ENCODE results near the gene SCARB2. TPM values are rescaled to one million over a fixed set of nuclear protein-coding genes. Genes with fewer than 3 reads are reported as not detected.

The SCARB2 gene
- total RNA-seq, 1 donor, result 200 TPM

- Histone ChIP-seq H3K27me3 (ENCODE audit: insufficient read depth, low read length) (no peaks in the 10 kb centered on the region), H3K4me1 (ENCODE audit: insufficient read depth, low read length) (peaks cover 37% of the 10 kb centered on the region), H3K36me3 (ENCODE audit: insufficient read depth, low read length) (no peaks in the 10 kb centered on the region), H4K20me1 (ENCODE audit: insufficient read depth, low read length) (peaks cover 7% of the 10 kb centered on the region), H3K4me3 (ENCODE audit: insufficient read depth, low read length) (peak overlapping the region; percentile 91), H3K79me2 (ENCODE audit: insufficient read depth, low read length) (peaks cover 44% of the 10 kb centered on the region), H3K4me2 (ENCODE audit: insufficient read depth, low read length) (peak overlapping the region; percentile 93), H3K27ac (ENCODE audit: low read depth, low read length) (peak overlapping the region; percentile 79), H2AFZ (ENCODE audit: low read length) (peak overlapping the region; percentile 86), H3K9me3 (ENCODE audit: low read depth, low read length) (no peaks in the 10 kb centered on the region)
- no peak for DNase-seq (ENCODE audit: insufficient read length, low spot score, missing footprints)
- TF ChIP-seq CTCF (IDR thresholded peaks at IDR 0.05; ENCODE audit: extremely low read depth, low read depth, low read length), result no peak
Observed at GRCh38 chr4:76214177-76214675, 602 bp upstream of the SCARB2 start.

- Histone ChIP-seq H4K20me1 (ENCODE audit: insufficient read depth, low read length) (peaks cover 9% of the 10 kb centered on the region), H3K79me2 (ENCODE audit: insufficient read depth, low read length) (peaks cover 55% of the 10 kb centered on the region)
- DNase-seq (ENCODE audit: insufficient read length, low spot score, missing footprints), result no peak
Observed at GRCh38 chr4:76212851-76213414, 691 bp downstream of the SCARB2 start.

GRCh38 chr4:76211769-76212708 is 1.6 kb downstream of the SCARB2 start:
- Histone ChIP-seq H3K4me2 (ENCODE audit: insufficient read depth, low read length) (peak overlapping the region; percentile 93), H3K27me3 (ENCODE audit: insufficient read depth, low read length) (no peaks in the 10 kb centered on the region), H3K36me3 (ENCODE audit: insufficient read depth, low read length) (no peaks in the 10 kb centered on the region), H3K4me1 (ENCODE audit: insufficient read depth, low read length) (peaks cover 52% of the 10 kb centered on the region), H4K20me1 (ENCODE audit: insufficient read depth, low read length) (peaks cover 11% of the 10 kb centered on the region), H3K4me3 (ENCODE audit: insufficient read depth, low read length) (peak overlapping the region; percentile 91), H3K27ac (ENCODE audit: low read depth, low read length) (peak overlapping the region; percentile 79), H3K9me3 (ENCODE audit: low read depth, low read length) (no peaks in the 10 kb centered on the region), H3K79me2 (ENCODE audit: insufficient read depth, low read length) (peaks cover 64% of the 10 kb centered on the region), H2AFZ (ENCODE audit: low read length) (no peak overlapping the region)
- DNase-seq (ENCODE audit: insufficient read length, low spot score, missing footprints), result no peak
- TF ChIP-seq CTCF (IDR thresholded peaks at IDR 0.05; ENCODE audit: extremely low read depth, low read depth, low read length), result no peak

More at GRCh38 chr4:76212851-76213414, 691 bp downstream of the SCARB2 start:
- H3K27me3 ChIP-seq (ENCODE audit: insufficient read depth, low read length), result no peaks in the 10 kb centered on the region
- H2AFZ ChIP-seq (ENCODE audit: low read length), result peak overlapping the region; percentile 84
- peak overlapping the region; percentile 91 for H3K4me3 ChIP-seq (ENCODE audit: insufficient read depth, low read length)
- H3K36me3 ChIP-seq (ENCODE audit: insufficient read depth, low read length), result no peaks in the 10 kb centered on the region
- peaks cover 43% of the 10 kb centered on the region for H3K4me1 ChIP-seq (ENCODE audit: insufficient read depth, low read length)
- H3K27ac ChIP-seq (ENCODE audit: low read depth, low read length), result peak overlapping the region; percentile 79
- no peak for TF ChIP-seq CTCF (IDR thresholded peaks at IDR 0.05; ENCODE audit: extremely low read depth, low read depth, low read length)
- H3K9me3 ChIP-seq (ENCODE audit: low read depth, low read length), result no peaks in the 10 kb centered on the region
- peak overlapping the region; percentile 93 for H3K4me2 ChIP-seq (ENCODE audit: insufficient read depth, low read length)

- H4K20me1 ChIP-seq (ENCODE audit: insufficient read depth, low read length), result peaks cover 12% of the 10 kb centered on the region
- peaks cover 66% of the 10 kb centered on the region for H3K4me1 ChIP-seq (ENCODE audit: insufficient read depth, low read length)
- peak overlapping the region; percentile 91 for H3K4me3 ChIP-seq (ENCODE audit: insufficient read depth, low read length)
- no peak for DNase-seq (ENCODE audit: insufficient read length, low spot score, missing footprints)
- peak overlapping the region; percentile 93 for H3K4me2 ChIP-seq (ENCODE audit: insufficient read depth, low read length)
- no peak overlapping the region for H2AFZ ChIP-seq (ENCODE audit: low read length)
- no peaks in the 10 kb centered on the region for H3K36me3 ChIP-seq (ENCODE audit: insufficient read depth, low read length)
- no peaks in the 10 kb centered on the region for H3K9me3 ChIP-seq (ENCODE audit: low read depth, low read length)
- peak overlapping the region; percentile 79 for H3K27ac ChIP-seq (ENCODE audit: low read depth, low read length)
- peaks cover 80% of the 10 kb centered on the region for H3K79me2 ChIP-seq (ENCODE audit: insufficient read depth, low read length)
- no peak for TF ChIP-seq CTCF (IDR thresholded peaks at IDR 0.05; ENCODE audit: extremely low read depth, low read depth, low read length)
- no peaks in the 10 kb centered on the region for H3K27me3 ChIP-seq (ENCODE audit: insufficient read depth, low read length)
Observed at GRCh38 chr4:76210452-76210851, 3.2 kb downstream of the SCARB2 start.

Data from osteoblast (primary cell).